Measurements from ENCODE around the gene KLHL42.

The KLHL42 gene

DNA sequence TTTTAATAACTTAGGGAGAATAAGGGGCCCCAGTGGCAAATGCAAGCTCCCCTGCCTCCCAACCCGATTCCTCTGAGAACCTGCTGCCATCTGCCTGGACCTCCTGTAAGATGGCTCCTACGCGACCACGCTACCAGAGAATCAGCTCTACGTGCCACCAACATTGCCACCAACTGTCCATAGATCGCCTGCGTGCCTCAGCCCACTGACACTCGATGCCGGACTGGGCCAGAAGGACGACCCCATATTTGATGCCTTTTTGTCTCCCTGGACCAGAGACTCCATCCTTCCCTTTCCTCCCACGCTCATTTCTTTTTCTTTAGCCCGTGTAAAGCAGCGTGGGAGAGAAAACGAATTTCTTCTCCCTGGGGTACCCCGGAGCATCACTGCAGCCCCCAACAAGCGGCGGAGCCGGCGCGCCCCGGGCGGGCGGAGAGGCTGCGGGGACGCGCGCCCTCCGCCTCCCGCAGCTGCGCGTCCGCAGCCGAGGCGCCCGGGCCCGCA, 565 bp upstream of the KLHL42 start:
- H3K4me3 ChIP-seq, result peak overlapping the region; percentile 63 to 89 (median 74)
- H3K27ac ChIP-seq, result peak overlapping the region; percentile 36 to 94 (median 87)

DNA sequence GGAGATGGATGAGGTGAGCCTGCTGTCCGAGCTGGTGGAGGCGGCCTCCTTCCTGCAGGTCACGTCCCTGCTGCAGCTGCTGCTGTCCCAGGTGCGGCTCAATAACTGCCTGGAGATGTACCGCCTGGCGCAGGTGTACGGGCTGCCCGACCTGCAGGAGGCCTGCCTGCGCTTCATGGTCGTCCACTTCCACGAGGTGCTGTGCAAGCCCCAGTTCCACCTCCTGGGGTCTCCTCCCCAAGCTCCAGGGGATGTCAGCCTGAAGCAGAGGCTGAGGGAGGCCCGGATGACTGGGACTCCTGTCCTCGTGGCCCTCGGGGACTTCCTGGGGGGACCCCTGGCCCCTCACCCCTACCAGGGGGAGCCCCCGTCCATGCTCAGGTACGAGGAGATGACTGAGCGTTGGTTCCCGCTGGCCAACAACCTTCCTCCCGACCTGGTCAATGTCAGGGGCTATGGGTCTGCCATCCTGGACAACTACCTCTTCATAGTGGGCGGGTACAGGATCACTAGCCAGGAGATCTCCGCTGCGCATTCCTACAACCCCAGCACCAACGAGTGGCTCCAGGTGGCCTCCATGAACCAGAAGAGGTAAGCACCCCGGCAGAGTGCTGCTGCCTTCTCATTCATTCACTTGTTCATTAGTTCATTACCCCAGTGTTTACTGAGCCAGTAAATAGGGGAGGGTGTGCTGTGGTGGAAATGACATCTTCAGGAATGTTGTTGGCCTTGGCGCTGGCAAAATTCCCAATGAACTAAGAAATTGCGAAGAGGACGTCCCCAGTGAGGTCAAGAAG, 777 bp downstream of the KLHL42 start:
- peak overlapping the region; percentile 63 to 89 (median 74) for H3K4me3 ChIP-seq

DNA sequence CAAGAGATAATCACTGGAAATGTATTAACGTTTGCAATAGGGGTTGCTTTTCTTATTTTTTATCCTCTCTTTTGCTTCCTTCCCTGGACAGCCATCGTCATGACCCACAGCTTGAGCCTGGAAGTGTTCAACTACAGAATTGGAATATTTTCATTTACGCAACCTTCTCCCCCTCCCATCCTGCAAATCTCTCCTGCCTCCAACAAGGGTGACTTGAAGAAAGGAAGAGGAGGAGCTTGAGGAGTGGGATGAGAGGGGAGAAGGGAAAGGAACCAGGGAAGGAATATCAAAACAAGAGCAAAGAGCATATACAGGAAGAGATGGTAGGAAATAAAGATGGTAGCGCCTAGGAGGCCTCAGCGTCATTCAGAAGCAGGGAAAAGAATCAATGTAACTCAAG, 1.6 kb downstream of the KLHL42 start:
- peak overlapping the region in 1 of 7 experiments; percentile 85 for H3K4me3 ChIP-seq

More for the DNA sequence above, 777 bp downstream of the KLHL42 start:
- peak overlapping the region; percentile 36 to 94 (median 87) for H3K27ac ChIP-seq

DNA sequence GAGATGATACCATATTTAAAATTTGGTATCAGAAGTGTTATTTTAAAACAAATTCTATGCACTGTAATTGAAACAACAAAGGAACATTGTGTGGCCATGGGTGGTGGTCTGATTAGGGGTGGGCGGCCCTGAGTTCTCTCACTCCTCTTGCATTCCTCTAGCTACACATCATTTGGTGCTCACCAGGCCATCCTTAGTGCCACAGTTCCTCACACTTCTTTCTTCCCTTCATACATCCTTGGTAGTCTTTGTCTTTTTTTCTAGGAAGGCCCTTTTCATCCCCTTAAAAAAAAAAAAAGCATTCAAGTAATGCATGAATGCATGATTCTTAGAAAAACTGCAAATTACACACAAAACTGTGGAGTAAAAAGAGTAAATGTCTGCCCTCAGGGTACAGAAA, 2.4 kb downstream of the KLHL42 start:
- no peak overlapping the region for H3K4me3 ChIP-seq
- no peak overlapping the region for H3K27ac ChIP-seq

More for the DNA sequence above, 1.6 kb downstream of the KLHL42 start:
- H3K27ac ChIP-seq, result peak overlapping the region in 3 of 21 experiments; percentile 21 to 81 (median 75)

DNA sequence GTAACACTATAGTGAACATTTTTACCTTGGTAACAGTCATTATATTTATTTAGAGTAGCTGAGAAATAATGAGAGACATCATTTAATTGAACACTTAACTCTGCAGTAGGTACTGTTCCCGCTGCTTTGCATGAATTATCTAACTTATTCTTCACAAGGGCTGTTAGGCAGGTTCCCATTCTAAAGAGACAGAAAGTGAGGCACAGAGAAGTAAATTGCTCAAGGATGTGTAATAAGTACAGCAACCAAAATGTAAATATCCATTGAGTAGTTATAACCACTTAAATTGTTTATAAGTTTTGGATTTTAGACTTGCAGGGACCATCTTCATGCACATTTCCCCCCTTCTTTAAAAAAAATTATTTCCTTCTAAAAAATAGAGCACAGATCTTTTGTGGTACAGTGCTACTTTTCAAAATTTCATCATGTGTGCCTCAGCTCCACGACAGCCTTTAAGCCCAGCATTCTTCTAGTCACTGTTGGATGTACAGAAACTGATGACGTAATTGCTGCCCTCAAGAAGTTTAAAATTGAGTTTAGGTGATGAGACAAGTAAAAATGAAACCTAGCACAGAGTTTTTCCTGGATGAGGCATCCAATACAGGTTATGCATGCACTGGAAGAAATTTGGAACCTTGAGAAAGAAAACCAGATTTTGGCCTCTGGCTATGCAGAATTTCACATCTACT, 6.0 kb downstream of the KLHL42 start:
- no peak overlapping the region for H3K4me3 ChIP-seq
- H3K27ac ChIP-seq, result no peak overlapping the region

DNA sequence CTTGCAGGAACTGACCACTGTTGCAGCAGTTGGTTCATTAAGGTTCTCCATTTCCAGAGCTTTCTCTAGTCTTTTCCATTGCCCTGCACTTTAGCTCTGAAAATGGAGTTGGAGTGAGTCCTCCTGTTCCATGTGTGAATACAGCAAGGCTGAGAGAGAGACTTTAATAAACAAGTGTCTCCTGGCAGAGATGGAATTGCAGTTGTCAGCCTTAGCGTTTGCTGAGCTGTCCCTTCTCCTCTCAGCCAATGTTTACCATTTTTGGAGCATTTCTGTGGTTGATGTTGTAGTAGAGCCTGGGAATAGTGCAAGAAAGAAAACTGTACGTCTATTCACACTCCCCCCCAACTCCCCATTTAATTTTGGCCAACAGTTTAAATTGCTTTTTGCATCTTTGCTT, 7.5 kb downstream of the KLHL42 start:
- H3K27ac ChIP-seq, result no peak overlapping the region
- H3K4me3 ChIP-seq, result no peak overlapping the region

DNA sequence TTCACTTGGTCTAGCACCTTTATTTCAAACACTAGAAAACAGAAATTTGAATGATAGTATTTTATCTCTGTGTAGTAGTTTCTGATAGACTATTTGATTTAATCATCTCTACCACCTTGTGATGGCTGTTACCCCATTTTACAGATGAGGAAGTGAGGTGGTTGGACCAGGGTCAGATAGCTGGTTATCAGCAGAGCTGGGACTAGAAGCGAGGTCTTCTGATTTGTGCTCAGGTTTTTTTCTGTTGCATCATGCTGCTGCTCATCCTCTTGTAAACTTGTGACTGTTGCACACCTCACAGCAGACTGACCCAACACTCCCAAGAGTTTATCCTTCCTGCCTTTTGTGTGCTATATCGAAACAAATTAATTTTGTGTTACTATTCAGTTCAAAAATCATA, 10.1 kb downstream of the KLHL42 start:
- Histone ChIP-seq H3K4me3 (no peak overlapping the region), H3K27ac (no peak overlapping the region)

DNA sequence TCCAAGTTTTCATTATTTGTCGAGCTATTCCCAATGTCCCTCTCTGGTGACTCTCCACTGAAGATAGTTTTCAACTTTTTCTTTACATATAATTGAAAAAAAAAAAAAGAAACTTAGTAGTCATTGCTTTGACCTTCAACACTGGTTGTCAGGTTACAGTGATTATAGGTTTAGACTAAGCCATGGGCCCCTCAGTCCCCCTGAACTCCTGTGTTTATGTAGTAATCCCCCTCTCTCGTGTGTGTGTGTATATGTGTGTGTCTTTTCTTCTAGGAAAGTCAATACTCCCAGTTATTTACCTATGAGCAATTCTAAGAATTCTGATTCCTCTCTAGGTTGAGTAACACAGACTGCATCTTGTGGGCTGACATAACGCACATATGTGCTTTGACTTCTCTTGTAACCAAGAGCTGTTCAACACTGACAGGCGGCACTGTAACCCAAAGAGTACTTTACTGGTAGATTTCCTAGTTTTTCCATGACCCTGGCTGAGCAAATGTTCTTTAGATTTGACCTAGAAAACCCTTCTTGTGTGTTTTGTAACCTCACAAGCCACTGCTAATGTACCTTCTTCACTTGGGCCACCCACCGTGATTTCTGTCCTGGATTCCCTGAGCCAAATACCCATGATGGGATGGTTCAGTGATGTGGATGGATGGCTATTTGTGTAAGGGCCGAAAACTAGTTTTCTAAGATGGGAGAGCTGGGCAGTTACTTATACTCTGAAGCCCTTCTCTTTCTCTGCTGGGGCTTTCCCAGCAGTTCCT, 15.0 kb downstream of the KLHL42 start:
- H3K27ac ChIP-seq, result no peak overlapping the region
- no peak overlapping the region for H3K4me3 ChIP-seq

DNA sequence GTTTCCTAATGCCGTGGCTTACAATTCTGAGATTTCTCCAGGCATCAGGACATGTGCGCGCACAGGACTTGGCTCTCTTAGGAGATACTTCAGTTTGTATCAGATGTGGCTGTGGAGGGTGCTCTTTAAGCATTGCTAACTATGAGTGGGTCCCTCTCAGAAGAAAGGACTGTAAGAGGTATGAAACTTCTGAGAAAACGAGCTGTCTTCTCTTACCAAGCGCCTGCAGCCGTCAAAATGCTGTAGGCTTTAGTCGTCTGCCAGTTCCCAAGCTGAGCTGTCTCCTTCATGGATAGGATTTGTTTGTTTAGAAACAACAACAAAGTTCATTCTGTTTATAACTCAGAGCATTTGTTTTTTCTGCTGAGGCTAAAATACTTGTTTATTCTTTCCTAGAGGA, 16.1 kb downstream of the KLHL42 start:
- Histone ChIP-seq H3K4me3 (no peak overlapping the region), H3K27ac (no peak overlapping the region)

DNA sequence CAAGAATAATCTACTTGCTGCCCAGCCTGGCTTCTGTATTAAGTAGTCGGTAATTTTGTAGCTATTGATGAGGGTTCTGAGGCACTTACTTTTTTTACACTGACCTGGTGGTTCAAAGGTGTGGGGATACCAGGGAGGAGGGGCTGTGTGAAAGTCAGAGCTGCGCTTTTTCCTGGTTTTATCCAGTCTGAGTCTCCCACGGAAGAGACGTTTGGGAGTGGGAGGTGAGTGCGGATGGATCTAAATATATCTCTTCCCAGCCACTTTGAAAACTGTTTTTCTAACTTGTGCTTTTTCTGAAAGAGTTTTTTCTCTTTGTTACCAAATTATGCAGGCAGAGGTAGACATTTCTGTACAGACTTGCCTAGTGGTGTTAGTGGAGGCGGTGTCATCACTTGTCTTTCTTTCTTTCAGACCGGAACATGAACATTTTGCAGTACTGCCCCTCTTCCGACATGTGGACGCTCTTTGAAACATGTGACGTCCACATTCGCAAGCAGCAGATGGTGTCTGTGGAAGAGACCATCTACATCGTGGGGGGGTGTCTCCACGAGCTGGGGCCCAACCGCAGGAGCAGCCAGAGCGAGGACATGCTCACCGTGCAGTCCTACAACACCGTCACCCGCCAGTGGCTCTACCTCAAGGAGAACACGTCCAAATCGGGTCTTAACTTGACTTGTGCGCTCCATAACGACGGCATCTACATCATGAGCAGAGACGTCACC, 17.4 kb downstream of the KLHL42 start:
- Histone ChIP-seq H3K4me3 (no peak overlapping the region), H3K27ac (no peak overlapping the region)

DNA sequence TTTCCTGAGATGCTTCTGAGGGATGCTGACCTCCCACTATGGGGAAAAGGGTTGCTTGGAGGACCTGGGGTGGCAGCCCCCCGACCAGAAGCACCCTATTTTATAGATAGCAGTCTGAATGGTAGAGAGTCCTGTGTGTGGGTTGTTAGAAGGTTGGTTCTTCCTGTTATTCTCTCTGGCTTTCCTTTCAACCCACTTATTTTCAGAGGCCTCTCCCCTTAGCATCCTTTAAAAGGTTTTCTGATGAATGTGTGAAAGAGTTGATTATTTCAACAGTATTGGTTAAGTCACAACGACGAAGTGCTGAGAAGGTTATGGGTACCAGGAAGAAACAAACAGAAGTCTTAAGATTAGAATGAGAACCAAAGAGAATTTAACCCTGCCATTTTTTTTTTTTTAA, 20.8 kb downstream of the KLHL42 start:
- Histone ChIP-seq H3K27ac (no peak overlapping the region), H3K4me3 (no peak overlapping the region)

DNA sequence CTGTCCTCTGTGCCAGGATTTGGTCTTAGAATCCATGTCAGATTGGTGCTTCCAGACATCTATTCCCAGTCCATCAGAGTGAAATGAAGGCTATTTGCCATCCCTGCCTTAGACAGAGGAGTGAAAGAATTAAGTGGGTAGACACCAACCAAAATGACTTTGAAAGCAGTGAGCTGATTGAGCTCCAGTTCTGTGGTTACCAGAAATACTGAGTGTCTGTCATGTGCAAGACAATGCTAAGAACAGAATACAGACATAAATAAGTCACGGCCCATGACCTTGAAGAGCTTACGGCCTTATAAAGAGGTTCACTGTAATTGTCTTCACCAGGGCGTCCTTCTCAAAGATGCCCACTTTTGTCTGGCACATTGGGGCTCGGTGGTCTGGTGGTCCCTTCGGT, 21.6 kb downstream of the KLHL42 start:
- H3K27ac ChIP-seq, result no peak overlapping the region

DNA sequence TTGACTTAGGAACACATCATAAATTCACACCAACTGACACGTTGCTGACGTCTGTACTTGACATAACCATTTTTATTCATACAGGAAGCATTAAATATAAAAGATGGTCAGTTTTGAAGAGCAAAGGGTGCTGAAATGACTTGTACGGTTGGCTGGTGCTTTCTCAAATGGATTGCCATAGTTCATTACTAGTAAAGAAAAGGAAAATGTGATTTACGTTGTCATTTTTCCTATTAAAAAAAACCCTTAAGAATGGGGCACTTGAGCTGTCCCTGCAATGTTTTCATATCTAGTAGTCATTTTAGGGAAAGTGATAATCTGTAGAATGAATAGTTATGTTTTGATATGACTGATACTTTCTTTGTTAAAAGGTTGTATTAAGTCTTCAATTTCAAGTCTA, 22.5 kb downstream of the KLHL42 start:
- Histone ChIP-seq H3K4me3 (no peak overlapping the region), H3K27ac (no peak overlapping the region)

More for the DNA sequence above, 21.6 kb downstream of the KLHL42 start:
- no peak overlapping the region for H3K4me3 ChIP-seq

DNA sequence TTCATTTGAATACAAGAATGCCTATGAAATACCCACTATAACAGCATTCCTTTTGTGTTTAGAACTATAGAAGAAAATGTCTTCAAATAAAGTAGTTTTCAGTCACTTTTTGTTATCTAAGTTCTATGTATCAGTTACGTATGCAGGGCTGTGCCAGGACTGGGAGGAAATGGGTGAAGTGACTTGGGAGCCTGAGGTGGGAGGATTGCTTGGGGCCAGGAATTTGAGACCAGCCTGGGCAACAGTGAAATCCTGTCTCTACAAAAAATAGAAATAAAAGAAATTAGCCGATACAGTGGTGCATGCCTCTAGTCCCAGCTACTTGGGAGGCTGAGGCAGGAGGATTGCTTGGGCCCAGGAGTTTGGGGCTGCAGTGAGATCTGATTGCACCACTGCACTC, 22.9 kb downstream of the KLHL42 start:
- no peak overlapping the region for H3K27ac ChIP-seq
- no peak overlapping the region for H3K4me3 ChIP-seq

DNA sequence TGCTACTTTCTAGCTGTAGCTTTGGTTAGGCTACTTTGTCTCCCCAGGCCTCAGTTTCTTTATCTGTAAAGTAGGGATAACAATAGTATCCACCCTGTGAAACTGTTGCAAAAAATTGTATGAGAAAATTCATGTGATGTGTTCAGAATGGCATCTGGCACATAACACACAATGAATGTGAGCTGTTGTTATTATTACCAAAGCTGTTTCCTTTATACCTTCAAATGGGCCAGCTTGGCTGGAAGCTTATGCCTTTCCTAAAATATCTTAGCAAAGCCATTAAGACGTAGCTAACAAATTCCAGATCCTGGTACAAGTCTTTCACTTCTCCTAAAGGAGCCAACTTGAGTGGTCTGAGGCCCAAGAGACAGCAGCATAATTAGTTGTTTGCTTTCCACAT, 25.2 kb downstream of the KLHL42 start:
- H3K27ac ChIP-seq, result no peak overlapping the region
- H3K4me3 ChIP-seq, result no peak overlapping the region

DNA sequence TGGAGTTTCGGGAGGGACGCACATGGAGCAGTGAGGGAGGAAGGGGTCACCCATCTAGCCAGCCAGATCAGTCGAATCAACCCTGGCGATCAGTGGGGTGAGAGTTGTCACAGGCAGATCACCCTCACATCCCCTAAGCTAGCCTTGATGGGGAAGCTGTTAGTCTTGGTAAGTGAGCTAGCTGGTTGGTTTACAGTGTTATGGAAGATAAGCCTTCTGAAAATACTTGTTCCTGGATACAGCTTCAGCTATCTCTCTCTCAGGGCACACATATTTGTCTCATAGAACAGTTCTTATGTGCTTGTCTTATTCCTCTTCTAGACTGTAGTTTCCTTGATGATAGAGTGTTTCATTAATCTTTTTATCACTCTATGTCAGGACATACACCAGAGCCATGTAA, 26.2 kb downstream of the KLHL42 start:
- H3K27ac ChIP-seq, result no peak overlapping the region
- no peak overlapping the region for H3K4me3 ChIP-seq

DNA sequence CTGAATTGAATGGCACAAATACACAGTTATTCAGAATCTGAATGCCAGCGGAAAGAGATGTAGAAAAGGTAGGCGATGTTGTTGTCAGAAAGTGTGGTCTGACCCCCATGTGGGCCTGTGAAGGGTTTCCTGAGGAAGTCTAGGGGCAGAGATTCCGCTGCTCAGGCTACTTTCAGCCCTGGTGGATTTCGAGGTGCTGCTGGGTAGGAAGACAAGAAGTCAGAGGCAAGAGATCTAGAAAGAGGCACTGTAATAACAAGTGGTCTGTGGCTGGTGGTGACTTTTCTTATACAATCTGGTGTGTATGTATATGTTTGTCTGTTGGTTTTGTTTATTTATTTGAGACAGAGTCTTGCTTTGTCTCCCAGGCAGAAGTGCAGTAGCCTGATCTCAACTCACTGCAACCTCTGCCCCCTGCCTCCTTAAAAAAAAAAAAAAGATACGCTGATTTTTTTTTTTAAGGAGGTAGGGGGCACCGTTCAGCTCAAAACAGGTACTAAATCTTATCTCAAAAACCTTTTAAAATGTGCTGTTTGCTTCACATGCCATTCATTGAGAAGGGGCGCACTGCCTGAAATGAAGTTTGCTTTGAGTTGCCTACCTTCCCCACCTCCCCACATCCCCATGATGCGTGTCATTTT, 27.1 kb downstream of the KLHL42 start:
- H3K4me3 ChIP-seq, result no peak overlapping the region
- no peak overlapping the region for H3K27ac ChIP-seq

DNA sequence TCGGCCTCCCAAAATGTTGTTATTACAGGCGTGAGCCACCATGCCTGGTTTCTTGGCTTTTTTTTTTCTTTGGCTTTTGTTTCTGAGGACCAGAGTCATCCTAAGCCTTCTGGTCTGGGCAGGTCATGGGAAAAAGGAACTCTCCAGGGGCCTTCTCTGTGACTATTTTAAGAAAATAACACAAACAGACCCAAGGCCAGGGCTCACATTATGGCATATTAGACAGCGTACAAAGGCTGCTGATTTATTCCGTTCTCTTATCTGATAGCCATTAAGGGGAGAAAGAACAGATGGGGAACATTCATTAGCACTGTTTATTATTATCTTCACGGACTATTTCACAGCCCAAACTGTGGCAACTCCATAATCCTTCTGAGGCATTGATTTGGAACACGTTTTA, 28.8 kb downstream of the KLHL42 start:
- H3K27ac ChIP-seq, result no peak overlapping the region

DNA sequence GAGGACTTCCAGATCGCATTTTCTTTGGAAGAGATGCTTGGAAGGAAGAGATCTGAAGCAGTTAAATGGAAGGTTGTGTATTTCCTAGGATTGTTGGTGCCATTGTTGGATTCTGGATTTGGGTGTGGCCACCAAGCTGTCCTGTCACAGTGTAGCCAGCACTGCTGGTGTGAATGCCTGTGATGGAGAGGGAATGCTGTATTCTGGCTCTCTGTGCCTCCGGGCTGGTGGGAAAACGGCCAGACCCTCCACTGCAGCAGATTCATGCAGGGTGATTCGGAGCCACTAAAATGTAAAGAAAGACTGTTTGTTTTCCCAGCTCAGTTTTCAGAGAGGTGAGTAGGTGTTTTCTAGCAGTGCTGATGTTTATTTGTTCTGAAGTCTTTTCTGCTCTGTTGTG, 30.7 kb downstream of the KLHL42 start:
- no peak overlapping the region for H3K4me3 ChIP-seq
- no peak overlapping the region for H3K27ac ChIP-seq

More for the DNA sequence above, 28.8 kb downstream of the KLHL42 start:
- H3K4me3 ChIP-seq, result no peak overlapping the region
